OCI-LY3 (cell line): Measurements from ENCODE around the gene BTBD9.

Experiments
- H2AFZ ChIP-seq: fragments of 200-600, 300-600 bp; shearing (Covaris generic); 2 replicates; pipeline ENCODE4 v1.6.0; 2014; ENCODE audit warnings: antibody characterized with exemption, low read depth, low read length
- H3K27ac ChIP-seq: fragments of 200-600, 300-600 bp; sonication (generic); 2 replicates; pipeline ENCODE4 v1.5.1; 2014; ENCODE audit warnings: mild to moderate bottlenecking, low read length, moderate library complexity, mixed read lengths
- H3K27me3 ChIP-seq: fragments of 200-600, 300-600 bp; sonication (generic); 2 replicates; pipeline ENCODE4 v1.6.1; 2014; ENCODE audit warnings: low read depth, low read length, mixed read lengths
- H3K36me3 ChIP-seq: fragments of 200-600, 300-600 bp; sonication (generic); replicated peaks from 2 replicates; pipeline ENCODE3; 2014; ENCODE audit warnings: low read depth, low read length, mixed read lengths
- H3K4me1 ChIP-seq: fragments of 300-600, 200-600 bp; sonication (generic); 2 replicates; pipeline ENCODE4 v1.6.1; 2014; ENCODE audit warnings: low read length, mixed read lengths
- H3K4me2 ChIP-seq: fragments of 200-600, 300-600 bp; sonication (generic); 2 replicates; pipeline ENCODE4 v1.6.1; 2014; ENCODE audit warnings: low read length, mixed read lengths
- H3K4me3 ChIP-seq: fragments of 300-600, 200-600 bp; sonication (generic); 2 replicates; pipeline ENCODE4 v1.5.1; 2014; ENCODE audit warnings: antibody characterized with exemption, mild to moderate bottlenecking, low read length, moderate library complexity
- H3K79me2 ChIP-seq: fragments of 300-600, 200-600 bp; shearing (Covaris generic); 2 replicates; pipeline ENCODE4 v1.6.1; 2014; ENCODE audit warnings: mild to moderate bottlenecking, low read length, mixed read lengths
- H3K9ac ChIP-seq: fragments of 300-600, 200-600 bp; shearing (Covaris generic); 2 replicates; pipeline ENCODE4 v1.6.0; 2014; ENCODE audit warnings: mild to moderate bottlenecking, low read length, moderate library complexity
- H3K9me3 ChIP-seq: fragments of 200-600, 300-600 bp; shearing (Covaris generic); 2 replicates; pipeline ENCODE4 v1.6.1; 2014; ENCODE audit warnings: low read length, mixed read lengths; ENCODE audit not compliant: insufficient read depth
- H4K20me1 ChIP-seq: fragments of 200-600, 300-600 bp; sonication (generic); 2 replicates; pipeline ENCODE4 v1.6.1; 2016; ENCODE audit warnings: low read length, mixed read lengths; ENCODE audit not compliant: insufficient read depth
- CTCF ChIP-seq: fragments of 200-600, 300-600 bp; sonication (generic); IDR thresholded peaks from 2 replicates; pipeline ENCODE4 v1.5.1; 2014; ENCODE audit warnings: antibody characterized with exemption, low read length, low read depth
- EZH2phosphoT487 ChIP-seq: fragments of 200-600 bp; shearing (Covaris generic); IDR thresholded peaks from 2 replicates; pipeline ENCODE4 v1.6.1; 2018; ENCODE audit warnings: antibody characterized with exemption, mixed run types, low read depth

BTBD9 gene

DNA sequence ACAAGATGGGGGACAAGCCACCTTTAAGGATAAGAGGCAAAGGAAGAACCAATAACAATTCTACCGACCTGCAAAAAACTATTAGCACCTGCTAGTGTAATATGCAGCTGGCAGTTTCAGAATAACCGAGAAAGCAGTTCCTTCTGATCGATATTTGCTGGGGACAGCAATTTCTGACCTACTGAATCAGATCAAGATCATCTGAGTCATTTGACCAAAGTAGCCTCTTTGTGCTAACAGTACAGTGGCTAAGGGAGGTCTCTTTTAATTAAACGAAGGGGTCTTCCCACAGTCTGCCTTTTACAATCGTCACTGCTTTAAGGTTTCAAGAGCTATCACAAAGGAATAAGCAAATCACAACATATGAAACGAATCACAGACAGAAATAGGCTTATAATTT, 318.9 kb downstream of the BTBD9 start:
- peak overlapping the region; percentile 86 for H3K4me2 ChIP-seq
- H4K20me1 ChIP-seq, result no peaks in the 10 kb centered on the region
- H3K27me3 ChIP-seq, result no peaks in the 10 kb centered on the region
- peak overlapping the region; percentile 51 for H3K9ac ChIP-seq
- H2AFZ ChIP-seq, result no peak overlapping the region
- H3K9me3 ChIP-seq, result no peaks in the 10 kb centered on the region
- TF ChIP-seq EZH2phosphoT487, result peak; percentile 73; the same call in 1 of the 2 replicates
- TF ChIP-seq CTCF, result no peak
- H3K27ac ChIP-seq, result peak overlapping the region; percentile 84
- H3K79me2 ChIP-seq, result no peaks in the 10 kb centered on the region
- H3K4me3 ChIP-seq, result peak overlapping the region; percentile 63
- no peaks in the 10 kb centered on the region for H3K36me3 ChIP-seq
- H3K4me1 ChIP-seq, result peaks cover 76% of the 10 kb centered on the region

DNA sequence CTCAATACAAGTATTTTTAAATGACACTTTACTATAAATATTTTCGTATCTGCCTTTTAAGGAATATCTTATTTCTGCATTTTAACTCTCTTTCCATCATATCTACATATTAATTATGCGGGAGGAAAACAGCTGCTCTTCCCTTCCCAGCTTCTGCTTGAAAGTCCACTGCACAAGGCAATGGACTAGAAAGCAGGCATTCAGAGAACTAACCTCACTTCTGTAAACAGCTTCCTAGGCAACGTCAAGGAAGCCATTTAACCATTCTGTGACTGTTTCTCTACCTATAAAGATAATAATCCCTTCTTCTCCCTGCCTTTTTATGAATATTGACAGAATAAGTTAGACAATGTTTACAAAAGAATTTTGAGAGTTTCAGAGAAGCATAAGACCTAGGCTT, 319.4 kb downstream of the BTBD9 start:
- Histone ChIP-seq H4K20me1 (no peaks in the 10 kb centered on the region), H3K79me2 (no peaks in the 10 kb centered on the region), H3K36me3 (no peaks in the 10 kb centered on the region), H3K9ac (peak overlapping the region; percentile 51), H3K27me3 (no peaks in the 10 kb centered on the region), H2AFZ (no peak overlapping the region), H3K27ac (peak overlapping the region; percentile 84), H3K4me1 (peaks cover 81% of the 10 kb centered on the region), H3K4me2 (peak overlapping the region; percentile 86), H3K9me3 (no peaks in the 10 kb centered on the region), H3K4me3 (peak overlapping the region; percentile 63)
- TF ChIP-seq EZH2phosphoT487 (no peak), CTCF (no peak)

GRCh38 chr6:38319256-38320212, 320.2 kb downstream of the BTBD9 start:
- peak overlapping the region; percentile 63 for H3K4me3 ChIP-seq
- peak overlapping the region; percentile 86 for H3K4me2 ChIP-seq
- H4K20me1 ChIP-seq, result no peaks in the 10 kb centered on the region
- H3K27ac ChIP-seq, result peak overlapping the region; percentile 84
- peak overlapping the region; percentile 51 for H3K9ac ChIP-seq
- H3K36me3 ChIP-seq, result no peaks in the 10 kb centered on the region
- H3K4me1 ChIP-seq, result peaks cover 82% of the 10 kb centered on the region
- no peaks in the 10 kb centered on the region for H3K9me3 ChIP-seq
- no peak overlapping the region for H2AFZ ChIP-seq
- H3K27me3 ChIP-seq, result no peaks in the 10 kb centered on the region
- no peaks in the 10 kb centered on the region for H3K79me2 ChIP-seq
- TF ChIP-seq EZH2phosphoT487 (no peak), CTCF (peak; percentile 44)

DNA sequence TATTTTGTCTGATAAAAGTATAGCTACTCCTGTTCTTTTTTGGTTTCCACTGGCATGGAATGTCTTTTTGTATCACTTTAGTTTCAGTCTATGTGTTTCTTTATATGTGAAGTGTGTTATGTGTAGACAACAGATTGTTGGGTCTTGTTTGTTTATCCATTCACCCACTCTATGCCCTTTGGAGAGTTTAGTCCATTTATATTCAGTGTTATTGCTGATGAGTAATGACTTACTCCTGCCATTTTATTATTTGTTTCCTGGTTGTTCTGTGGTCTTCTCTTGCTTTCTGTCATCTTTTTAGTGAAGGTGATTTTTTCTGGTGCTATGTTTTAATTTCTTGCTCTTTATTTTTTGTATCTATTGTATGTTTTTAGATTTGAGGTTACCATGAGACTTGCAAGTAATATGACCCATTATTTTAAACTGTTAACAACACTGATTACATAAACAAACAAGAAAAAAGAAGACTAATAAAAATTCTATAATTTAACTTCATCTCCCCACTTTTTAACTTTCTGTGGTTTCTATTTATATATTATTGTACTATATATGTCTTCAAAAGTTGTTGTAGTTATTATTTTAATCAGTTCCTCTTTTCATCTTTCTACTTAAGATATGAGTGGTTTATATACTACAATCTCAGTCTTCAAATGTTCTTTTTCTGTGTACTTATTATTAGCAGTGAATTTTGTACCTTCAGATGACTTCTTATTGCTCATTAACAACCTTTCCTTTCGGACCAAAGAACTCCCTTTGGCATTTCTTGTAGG, 323.4 kb downstream of the BTBD9 start:
- Histone ChIP-seq H3K4me3 (peak overlapping the region; percentile 33), H3K36me3 (no peaks in the 10 kb centered on the region), H3K27ac (peak overlapping the region; percentile 63), H2AFZ (no peak overlapping the region), H3K9ac (peak overlapping the region; percentile 22; the same call in 1 of the 2 replicates), H3K27me3 (no peaks in the 10 kb centered on the region), H3K4me2 (peak overlapping the region; percentile 78), H3K9me3 (no peaks in the 10 kb centered on the region), H3K79me2 (no peaks in the 10 kb centered on the region), H4K20me1 (no peaks in the 10 kb centered on the region), H3K4me1 (peaks cover 59% of the 10 kb centered on the region)
- no peak for TF ChIP-seq EZH2phosphoT487
- TF ChIP-seq CTCF, result no peak
